GM12892 (cell line): ENCODE measurements around the gene EARS2.

Experiments
- DNase-seq: peaks from one replicate; pipeline ENCODE4 v3.0.0; 2011; ENCODE audit not compliant: insufficient read length
- FAIRE-seq: peaks from 2 replicates; lab custom pipeline; 2011; peaks lifted over from hg19 to GRCh38; lab: Jason Lieb, UNC
- POLR2A ChIP-seq: IDR thresholded peaks from 2 replicates; pipeline ENCODE4 v1.6.1; 2011; ENCODE audit warnings: low read depth, low read length, control low read depth
- POLR2AphosphoS5 ChIP-seq: IDR thresholded peaks from 2 replicates; pipeline ENCODE4 v1.6.1; 2011; ENCODE audit warnings: low read depth, low read length, control low read depth
- TAF1 ChIP-seq: IDR thresholded peaks from 2 replicates; pipeline ENCODE4 v1.6.1; 2011; ENCODE audit warnings: low read depth, mild to moderate bottlenecking, control low read depth, low read length, borderline replicate concordance

EARS2 gene

DNA sequence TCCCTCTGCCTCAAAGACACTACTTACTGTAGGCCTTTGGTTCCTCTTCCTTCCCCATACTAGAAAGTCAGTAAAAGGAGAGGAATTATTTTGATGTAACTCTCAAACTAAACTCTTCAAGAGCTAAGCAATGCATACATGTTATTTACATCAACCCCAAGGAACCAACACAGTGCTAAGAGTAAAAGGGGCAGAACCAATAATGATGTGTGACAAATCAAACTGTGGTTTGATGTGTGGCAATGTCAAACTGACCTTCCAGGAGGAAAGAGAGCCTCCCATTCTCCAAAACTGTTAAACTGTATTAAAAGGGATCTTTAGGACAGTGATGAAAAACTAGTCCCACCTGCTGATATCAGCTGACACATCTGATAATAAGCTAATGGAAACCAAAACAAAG lies 23.2 kb upstream of the EARS2 start:
- no peak for FAIRE-seq

DNA sequence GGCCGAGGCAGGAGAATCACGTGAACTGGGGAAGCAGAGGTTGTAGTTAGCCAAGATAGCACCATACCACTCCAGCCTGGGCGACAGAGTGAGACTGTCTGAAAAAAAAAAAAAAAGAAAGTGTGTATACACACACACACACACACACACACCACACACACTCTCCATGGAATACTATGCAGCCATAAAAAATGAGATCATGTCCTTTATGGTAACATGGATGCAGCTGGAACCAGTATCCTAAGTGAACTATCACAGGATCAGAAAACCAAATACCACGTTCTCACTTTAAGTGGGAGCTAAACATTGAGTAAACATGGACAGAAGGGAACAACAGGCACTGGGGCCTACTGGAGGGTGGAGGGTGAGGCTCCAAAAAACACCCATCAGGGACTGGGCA lies 22.2 kb upstream of the EARS2 start:
- FAIRE-seq: no peak
- TF ChIP-seq POLR2AphosphoS5 (no peak), TAF1 (no peak), POLR2A (no peak)
- no peak for DNase-seq

More for the DNA sequence above, 23.2 kb upstream of the EARS2 start:
- DNase-seq: no peak
- TF ChIP-seq TAF1: no peak
- no peak for TF ChIP-seq POLR2A
- TF ChIP-seq POLR2AphosphoS5: no peak

DNA sequence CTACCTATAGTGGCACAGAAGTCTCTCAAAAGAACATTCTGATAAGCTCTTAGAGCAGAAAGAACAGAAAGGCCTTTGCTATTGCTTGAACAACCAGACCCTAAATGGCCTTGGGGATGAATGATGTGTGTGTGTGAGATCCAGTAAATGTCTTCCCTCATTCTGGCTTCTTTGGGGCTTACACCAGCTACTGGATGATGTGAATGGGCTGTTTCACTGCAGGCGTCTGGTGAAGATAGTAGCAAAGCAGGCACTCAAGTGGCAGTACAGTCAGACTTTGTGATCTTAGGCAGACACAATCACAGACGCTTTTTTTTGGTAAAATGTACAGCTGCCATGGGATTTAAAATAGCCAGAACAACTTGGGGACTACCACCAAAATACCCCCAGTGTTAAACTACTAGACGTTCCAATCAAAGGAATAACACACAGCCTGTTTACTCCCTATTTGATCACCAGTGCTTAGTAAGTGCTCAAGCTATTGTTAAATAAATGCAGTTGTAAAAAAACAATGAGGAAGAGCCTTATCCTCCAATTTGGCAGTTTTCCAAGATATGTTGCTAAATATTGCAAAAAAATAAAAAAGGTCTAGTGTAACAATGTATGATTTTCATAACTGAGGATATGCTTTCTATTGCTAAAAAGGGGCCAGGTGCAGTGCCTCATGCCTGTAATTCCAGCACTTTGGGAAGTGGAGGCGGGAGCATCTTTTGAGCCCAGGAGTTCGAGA lies 21.1 kb upstream of the EARS2 start:
- no peak for DNase-seq
- no peak for FAIRE-seq
- TF ChIP-seq POLR2AphosphoS5: no peak
- no peak for TF ChIP-seq POLR2A
- no peak for TF ChIP-seq TAF1

DNA sequence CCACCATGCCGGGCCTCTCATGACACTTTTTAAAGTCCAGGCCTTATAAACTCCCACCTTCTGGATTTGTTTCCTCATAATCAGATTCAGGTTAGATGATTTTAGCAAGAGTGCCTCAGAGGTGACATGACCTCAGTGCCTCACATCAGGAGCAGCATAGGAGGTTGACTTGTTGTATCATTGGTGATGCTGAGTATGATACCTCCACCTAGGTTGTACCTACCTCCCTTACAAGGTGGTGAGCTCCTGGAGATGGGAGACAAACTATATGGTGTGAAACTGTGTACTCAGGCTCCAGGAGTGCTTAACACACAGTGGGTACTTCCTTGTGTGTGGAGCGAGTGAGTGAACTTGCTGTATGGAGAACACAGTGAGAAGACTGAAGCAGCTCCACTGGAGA lies 20.3 kb upstream of the EARS2 start:
- FAIRE-seq (no peak), DNase-seq (no peak)
- TF ChIP-seq TAF1 (no peak), POLR2A (no peak), POLR2AphosphoS5 (no peak)

DNA sequence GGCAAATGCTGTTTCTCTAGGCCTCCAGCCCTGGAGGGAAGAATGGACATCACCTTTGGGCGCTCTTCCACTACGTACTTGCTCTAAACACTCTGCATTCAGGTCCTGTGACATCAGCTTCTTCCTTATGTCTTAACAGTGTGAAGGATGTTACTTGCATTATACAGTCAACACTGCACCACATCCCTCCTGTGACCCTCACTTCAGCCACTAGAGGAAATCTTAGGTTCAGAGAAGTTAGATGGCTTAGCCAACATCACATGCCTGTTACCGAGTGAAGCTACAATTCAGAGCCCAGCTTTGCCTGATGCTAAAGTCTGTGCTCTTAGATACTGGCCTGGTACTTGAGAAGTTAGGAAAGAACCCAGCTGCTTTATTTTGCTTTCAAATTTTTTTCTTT lies 18.7 kb upstream of the EARS2 start:
- DNase-seq (no peak), FAIRE-seq (no peak)
- TF ChIP-seq POLR2A: no peak
- TF ChIP-seq TAF1: no peak
- no peak for TF ChIP-seq POLR2AphosphoS5

DNA sequence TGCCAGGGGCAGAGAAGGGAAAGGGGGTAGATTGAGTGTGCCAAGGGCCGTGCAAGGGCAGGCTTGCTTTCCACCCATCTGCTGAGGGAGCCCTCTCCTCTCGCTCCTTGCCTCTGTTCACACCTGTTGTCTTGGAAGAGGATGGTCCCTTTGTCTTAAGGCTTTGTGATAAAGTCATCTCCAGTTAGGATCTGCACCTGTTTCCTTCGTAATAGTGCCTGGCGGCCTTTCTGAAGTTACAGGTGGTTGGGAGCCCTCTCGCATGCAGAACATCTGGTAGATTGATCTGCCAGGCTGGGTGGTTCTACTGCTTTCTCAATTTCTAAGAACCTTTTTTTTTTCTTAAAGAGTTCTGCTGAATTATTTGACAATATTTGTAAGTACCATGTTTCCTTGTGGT lies 16.7 kb upstream of the EARS2 start:
- DNase-seq: no peak
- no peak for FAIRE-seq
- TF ChIP-seq TAF1: no peak
- no peak for TF ChIP-seq POLR2AphosphoS5
- TF ChIP-seq POLR2A: no peak

DNA sequence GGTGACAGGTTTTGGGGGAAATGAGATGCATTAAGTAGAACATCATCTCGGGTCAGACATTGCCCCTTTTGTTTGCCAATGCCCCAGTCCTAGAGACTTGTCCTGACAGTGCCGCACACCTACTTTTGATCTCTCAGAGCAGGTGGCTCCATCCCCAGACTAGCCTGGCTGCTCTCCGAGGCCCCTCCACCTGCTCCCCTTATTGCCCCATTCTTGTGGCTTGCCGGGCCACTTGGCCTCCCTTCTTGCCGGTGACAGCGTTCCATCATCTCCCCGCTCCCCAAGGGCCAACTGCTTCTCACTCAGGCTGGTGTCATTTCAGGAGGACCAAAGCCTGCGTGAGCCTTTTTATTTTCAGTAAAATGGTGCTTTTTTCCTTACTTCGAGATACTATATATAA lies 15.2 kb upstream of the EARS2 start:
- no peak for FAIRE-seq
- TF ChIP-seq TAF1: no peak
- no peak for TF ChIP-seq POLR2A
- TF ChIP-seq POLR2AphosphoS5: no peak
- no peak for DNase-seq

DNA sequence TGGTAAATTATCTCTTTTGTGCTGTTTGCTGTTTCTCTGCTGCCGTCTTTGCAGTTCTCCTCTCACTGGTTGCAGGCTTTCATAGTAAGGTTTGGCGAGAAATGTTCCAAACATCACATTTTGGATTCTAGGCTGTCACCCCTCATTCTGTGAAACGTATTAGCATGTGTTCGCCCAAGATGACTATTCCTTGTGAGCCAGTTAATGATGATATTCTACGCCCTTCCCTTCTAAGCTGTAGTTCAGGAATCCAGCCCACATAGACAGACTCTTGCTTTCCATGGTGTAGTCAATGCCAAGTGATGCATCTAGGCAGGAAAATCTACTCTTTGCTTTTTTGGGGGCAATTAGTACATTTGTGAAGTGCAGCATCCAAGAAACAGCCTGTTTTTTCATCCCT lies 14.7 kb upstream of the EARS2 start:
- no peak for TF ChIP-seq TAF1
- no peak for TF ChIP-seq POLR2AphosphoS5
- TF ChIP-seq POLR2A: no peak
- FAIRE-seq: no peak
- DNase-seq: no peak

DNA sequence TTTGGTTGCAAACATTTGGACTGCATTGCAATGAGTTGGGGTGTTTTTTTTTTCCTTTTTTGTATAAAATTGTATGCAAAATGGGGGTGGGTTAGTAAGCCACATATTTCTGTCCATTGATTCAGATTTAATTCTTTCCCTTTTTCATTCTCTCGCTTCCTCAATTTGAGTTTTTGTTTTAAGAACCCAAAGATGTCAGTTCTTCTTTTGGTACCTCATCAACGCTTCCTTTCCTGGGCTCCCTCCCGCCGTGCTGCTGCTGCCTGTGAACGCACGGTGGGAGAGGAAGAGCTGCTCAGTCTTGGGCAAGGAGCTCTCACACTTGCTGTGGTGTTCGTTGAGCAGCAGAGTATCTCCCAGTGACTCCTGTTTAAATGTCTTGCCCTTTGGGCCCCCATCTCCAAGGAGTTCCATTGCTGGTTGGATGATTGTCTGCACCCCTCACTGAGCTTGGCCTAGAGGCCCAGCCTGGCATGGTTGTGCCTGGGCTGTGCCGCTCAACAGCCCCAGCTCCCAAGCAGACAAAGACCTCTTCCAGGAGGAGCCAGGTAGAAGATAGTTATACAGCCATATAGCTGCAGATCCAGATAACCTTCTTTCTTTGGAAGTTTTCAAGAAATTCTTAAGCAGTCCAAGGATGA lies 14.0 kb upstream of the EARS2 start:
- TF ChIP-seq POLR2AphosphoS5 (no peak), POLR2A (no peak), TAF1 (no peak)
- DNase-seq: no peak
- no peak for FAIRE-seq

DNA sequence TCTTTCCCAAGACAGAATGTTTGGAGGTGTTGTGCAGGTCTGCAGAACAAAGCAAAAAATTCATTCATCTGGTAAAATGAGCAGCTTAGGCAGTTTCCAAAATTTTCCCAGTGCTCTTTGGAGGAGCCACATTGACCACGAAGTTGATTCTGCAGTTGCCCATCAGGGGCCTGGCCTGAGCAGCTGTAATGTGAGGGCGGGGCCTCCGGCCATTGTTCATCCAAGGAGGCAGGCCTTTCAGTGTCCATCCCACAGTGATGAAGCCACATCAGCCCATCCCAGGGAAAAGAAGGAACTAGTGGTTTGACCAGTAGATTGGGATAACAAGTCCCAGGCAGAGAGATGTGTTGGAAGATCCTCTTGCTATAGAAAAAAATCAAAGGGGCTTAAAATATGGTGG lies 10.5 kb upstream of the EARS2 start:
- DNase-seq: no peak
- TF ChIP-seq POLR2A (no peak), POLR2AphosphoS5 (no peak), TAF1 (no peak)
- no peak for FAIRE-seq

DNA sequence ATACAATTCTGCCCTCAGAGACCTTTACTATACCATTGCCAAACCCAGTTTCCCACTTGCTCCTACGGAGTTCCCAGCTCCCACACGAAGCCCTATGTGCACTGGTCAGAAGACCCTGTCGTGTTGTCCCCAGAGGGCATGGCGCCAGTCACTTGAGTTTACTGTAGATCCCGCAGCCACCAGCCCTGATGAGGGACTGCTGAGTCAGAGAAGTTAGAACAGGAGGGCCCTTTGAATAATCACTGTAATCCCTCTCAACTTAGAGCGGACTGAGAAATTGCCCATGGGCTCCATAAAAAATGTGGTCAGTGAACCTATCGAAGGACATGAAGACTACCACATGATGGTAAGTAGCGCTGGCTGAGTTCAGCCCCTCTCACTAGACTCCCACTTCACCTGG lies 9.6 kb upstream of the EARS2 start:
- FAIRE-seq: no peak
- TF ChIP-seq TAF1 (no peak), POLR2A (no peak), POLR2AphosphoS5 (no peak)
- DNase-seq: no peak

DNA sequence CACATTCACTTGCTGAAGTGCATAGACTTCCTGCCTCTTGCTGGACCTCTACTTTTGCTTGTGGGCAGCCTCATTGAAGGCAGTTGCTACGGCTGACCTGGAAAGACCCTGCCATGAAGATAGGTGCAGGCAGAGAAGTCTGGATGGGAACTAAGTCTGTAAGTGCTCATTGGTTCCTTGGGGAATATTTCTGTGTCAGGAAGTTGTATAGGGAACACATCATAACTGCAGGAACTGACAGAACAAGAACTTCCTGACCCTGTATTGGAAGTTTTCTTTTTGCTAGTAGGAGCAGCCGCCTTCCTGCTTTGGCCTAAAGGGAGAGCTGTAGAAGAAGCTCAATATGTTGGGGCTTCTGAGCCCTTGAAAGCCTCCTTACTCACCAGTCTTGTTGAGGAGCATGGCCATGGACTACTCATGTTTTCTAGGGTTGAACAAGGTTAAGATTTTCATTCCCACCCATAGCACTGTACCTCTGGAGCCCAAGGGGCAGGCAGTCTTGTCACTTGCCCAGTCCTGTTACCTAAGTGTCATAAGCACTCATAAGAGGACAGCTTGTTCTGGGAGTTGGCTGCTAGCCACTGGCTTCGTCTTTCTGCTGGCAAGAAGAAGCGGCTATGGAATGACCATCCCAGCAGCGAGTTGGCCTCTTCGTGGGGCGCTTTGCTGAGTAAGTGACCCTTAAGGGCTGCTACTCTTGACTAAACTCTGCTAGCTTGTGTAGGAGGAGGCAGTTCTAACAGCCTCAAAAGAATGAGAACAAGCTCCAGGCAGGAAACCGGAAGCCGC lies 7.6 kb upstream of the EARS2 start:
- no peak for FAIRE-seq
- DNase-seq: no peak
- TF ChIP-seq POLR2A (no peak), POLR2AphosphoS5 (no peak), TAF1 (no peak)
